Osteoblast (primary cell): ENCODE data around the gene KCNQ4. TPM values are rescaled to one million over a fixed set of nuclear protein-coding genes. Genes with fewer than 3 reads are reported as not detected.
A peak's percentile ranks its signal among the peaks of the same experiment; 100 is the strongest.

Experiments used
- DNase-seq: peaks from one replicate; pipeline ENCODE4 v3.0.0; 2011; ENCODE audit warnings: low spot score, mixed read lengths; ENCODE audit not compliant: insufficient read length; ENCODE audit errors: missing footprints
- H2AFZ ChIP-seq: 2 replicates; pipeline ENCODE4 v1.6.0; 2011; ENCODE audit warnings: mild to moderate bottlenecking, low read length
- H3K27ac ChIP-seq: 2 replicates; pipeline ENCODE4 v1.5.1; 2011; ENCODE audit warnings: mild to moderate bottlenecking, low read depth, low read length, moderate library complexity
- H3K27me3 ChIP-seq: 2 replicates; pipeline ENCODE4 v1.6.0; 2012; ENCODE audit warnings: mild to moderate bottlenecking, control low read depth, inconsistent platforms, low read length, moderate library complexity; ENCODE audit not compliant: insufficient read depth
- H3K36me3 ChIP-seq: 2 replicates; pipeline ENCODE4 v1.5.1; 2011; ENCODE audit warnings: mild to moderate bottlenecking, low read length, control low read depth, moderate library complexity; ENCODE audit not compliant: insufficient read depth
- H3K4me1 ChIP-seq: 2 replicates; pipeline ENCODE4 v1.5.1; 2011; ENCODE audit warnings: mild to moderate bottlenecking, low read length, control low read depth, moderate library complexity; ENCODE audit not compliant: insufficient read depth
- H3K4me2 ChIP-seq: 2 replicates; pipeline ENCODE4 v1.6.0; 2011; ENCODE audit warnings: mild to moderate bottlenecking, low read length; ENCODE audit not compliant: insufficient read depth
- H3K4me3 ChIP-seq: fragments of 200-600 bp; sonication (generic); 3 replicates; pipeline ENCODE4 v1.5.1; 2012; ENCODE audit warnings: mild to moderate bottlenecking, low read length, inconsistent platforms; ENCODE audit not compliant: insufficient read depth
- H3K79me2 ChIP-seq: 2 replicates; pipeline ENCODE4 v1.6.0; 2012; ENCODE audit warnings: mild to moderate bottlenecking, low read length, control low read depth, inconsistent platforms; ENCODE audit not compliant: insufficient read depth
- H3K9me3 ChIP-seq: 2 replicates; pipeline ENCODE4 v1.5.1; 2011; ENCODE audit warnings: low read depth, low read length, control low read depth
- H4K20me1 ChIP-seq: 2 replicates; pipeline ENCODE4 v1.6.0; 2012; ENCODE audit warnings: mild to moderate bottlenecking, low read length, control low read depth; ENCODE audit not compliant: insufficient read depth
- total RNA-seq: library from RNA; depleted of rRNA; stranded (reverse); fragments of >200 nt; gene quantifications from 2 replicates; pipeline ENCODE4 v1.2.3, GENCODE V29; 2012
- TF ChIP-seq, protein P1 (sequence below): IDR thresholded peaks from 2 replicates; pipeline ENCODE4 v1.5.1; 2011; ENCODE audit warnings: mild to moderate bottlenecking, low read depth, low read length, moderate library complexity; ENCODE audit errors: extremely low read depth

Gene KCNQ4
- total RNA-seq, 1 donor: not detected

DNA sequence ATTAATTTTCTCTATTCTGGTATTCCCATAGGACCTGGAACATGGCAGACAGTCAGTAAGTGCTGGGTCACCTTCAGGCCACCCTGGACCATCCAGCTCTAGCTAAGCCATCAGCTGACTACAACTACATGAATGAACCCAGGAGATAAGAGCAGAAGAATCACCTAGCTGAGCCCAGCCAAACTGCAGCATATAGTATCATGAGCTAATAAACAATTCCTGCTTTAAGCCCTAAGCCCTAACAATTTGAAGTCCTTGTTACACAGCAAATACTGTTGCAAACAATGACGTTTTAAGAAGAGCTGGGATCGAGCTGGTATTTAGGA is 92.8 kb downstream of the KCNQ4 start:
- no peaks in the 10 kb centered on the region for H3K79me2 ChIP-seq
- no peak overlapping the region for H2AFZ ChIP-seq
- H3K9me3 ChIP-seq: peaks cover 6% of the 10 kb centered on the region
- no peaks in the 10 kb centered on the region for H3K36me3 ChIP-seq
- TF ChIP-seq, protein P1, sequence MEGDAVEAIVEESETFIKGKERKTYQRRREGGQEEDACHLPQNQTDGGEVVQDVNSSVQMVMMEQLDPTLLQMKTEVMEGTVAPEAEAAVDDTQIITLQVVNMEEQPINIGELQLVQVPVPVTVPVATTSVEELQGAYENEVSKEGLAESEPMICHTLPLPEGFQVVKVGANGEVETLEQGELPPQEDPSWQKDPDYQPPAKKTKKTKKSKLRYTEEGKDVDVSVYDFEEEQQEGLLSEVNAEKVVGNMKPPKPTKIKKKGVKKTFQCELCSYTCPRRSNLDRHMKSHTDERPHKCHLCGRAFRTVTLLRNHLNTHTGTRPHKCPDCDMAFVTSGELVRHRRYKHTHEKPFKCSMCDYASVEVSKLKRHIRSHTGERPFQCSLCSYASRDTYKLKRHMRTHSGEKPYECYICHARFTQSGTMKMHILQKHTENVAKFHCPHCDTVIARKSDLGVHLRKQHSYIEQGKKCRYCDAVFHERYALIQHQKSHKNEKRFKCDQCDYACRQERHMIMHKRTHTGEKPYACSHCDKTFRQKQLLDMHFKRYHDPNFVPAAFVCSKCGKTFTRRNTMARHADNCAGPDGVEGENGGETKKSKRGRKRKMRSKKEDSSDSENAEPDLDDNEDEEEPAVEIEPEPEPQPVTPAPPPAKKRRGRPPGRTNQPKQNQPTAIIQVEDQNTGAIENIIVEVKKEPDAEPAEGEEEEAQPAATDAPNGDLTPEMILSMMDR: no peak
- H3K27me3 ChIP-seq: no peaks in the 10 kb centered on the region
- no peak overlapping the region for H3K4me2 ChIP-seq
- peaks cover 36% of the 10 kb centered on the region for H3K4me1 ChIP-seq
- peak overlapping the region; percentile 92 for H3K27ac ChIP-seq
- H3K4me3 ChIP-seq: no peak overlapping the region
- no peaks in the 10 kb centered on the region for H4K20me1 ChIP-seq
- no peak for DNase-seq

DNA sequence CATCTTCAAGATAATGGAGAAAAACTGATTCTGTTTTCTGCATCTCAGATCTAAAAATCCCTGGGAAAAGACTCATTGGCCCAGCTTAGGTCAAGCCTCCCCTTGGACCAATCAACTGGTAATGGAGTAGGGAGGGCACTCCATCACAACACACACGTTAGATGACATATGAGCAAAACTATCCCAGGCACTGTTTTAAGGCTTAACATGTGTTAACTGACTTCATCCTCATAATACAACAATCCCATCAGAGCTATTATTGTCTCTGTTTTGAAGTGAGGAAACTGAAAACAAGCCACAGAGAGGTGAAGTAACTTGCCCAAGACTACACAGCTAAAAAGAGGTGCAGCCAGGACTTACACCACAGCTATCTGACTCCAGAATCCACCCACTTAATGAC is 93.3 kb downstream of the KCNQ4 start:
- DNase-seq: no peak
- no peak overlapping the region for H3K4me2 ChIP-seq

DNA sequence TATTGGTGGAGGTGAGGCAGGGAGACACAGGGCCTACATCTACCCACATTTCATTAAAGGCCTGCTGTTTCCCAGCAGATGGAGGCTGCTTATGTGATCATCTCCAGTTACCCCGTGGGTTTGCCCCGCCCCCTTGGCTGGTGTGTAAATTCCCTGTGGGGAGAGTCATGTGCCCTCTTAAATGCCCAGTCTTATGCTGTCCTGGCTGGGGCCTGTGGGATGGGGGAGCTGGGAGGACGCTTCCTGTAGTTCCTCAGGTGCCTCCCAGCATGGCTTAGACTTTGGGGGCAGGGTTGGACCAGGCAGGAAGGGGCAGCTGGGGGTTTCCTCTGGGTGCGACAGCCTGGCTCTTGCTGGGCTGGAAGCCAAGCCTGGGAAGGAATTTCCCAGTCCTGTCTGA is 94.1 kb downstream of the KCNQ4 start:
- Histone ChIP-seq H2AFZ (peak overlapping the region; percentile 88), H3K36me3 (no peaks in the 10 kb centered on the region), H3K4me3 (no peak overlapping the region), H3K9me3 (peaks cover 6% of the 10 kb centered on the region), H3K27ac (peak overlapping the region; percentile 92), H4K20me1 (no peaks in the 10 kb centered on the region), H3K27me3 (no peaks in the 10 kb centered on the region), H3K79me2 (no peaks in the 10 kb centered on the region), H3K4me1 (peaks cover 33% of the 10 kb centered on the region), H3K4me2 (peak overlapping the region; percentile 50)
- TF ChIP-seq, protein P1: no peak
- peak; percentile 92 for DNase-seq

More for the DNA sequence above, 93.3 kb downstream of the KCNQ4 start:
- peaks cover 6% of the 10 kb centered on the region for H3K9me3 ChIP-seq
- no peaks in the 10 kb centered on the region for H4K20me1 ChIP-seq
- H3K27me3 ChIP-seq: no peaks in the 10 kb centered on the region
- no peaks in the 10 kb centered on the region for H3K36me3 ChIP-seq
- H2AFZ ChIP-seq: no peak overlapping the region
- H3K27ac ChIP-seq: peak overlapping the region; percentile 92
- no peak overlapping the region for H3K4me3 ChIP-seq
- TF ChIP-seq, protein P1: no peak
- no peaks in the 10 kb centered on the region for H3K79me2 ChIP-seq
- peaks cover 36% of the 10 kb centered on the region for H3K4me1 ChIP-seq

DNA sequence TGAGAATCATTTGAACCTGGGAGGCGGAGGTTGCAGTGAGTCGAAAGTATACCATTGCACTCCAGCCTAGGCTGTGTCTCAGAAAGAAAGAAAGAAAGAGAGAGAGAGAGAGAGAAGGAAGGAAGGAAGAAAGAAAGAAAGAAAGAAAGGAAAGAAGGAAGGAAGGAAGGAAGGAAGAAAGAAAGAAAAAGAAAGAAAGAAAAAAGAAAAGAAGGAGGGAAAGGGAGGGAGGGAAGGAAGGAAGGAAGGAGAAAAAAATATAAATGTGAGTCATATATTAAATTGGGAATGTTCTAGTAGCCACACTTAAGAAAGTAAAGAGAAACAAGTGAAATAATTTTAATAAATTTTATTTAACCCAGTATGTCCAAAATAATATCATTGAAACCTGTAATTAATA is 95.3 kb downstream of the KCNQ4 start:
- no peaks in the 10 kb centered on the region for H4K20me1 ChIP-seq
- TF ChIP-seq, protein P1: no peak
- H3K79me2 ChIP-seq: no peaks in the 10 kb centered on the region
- H3K27ac ChIP-seq: no peak overlapping the region
- H3K36me3 ChIP-seq: no peaks in the 10 kb centered on the region
- no peak for DNase-seq
- H2AFZ ChIP-seq: no peak overlapping the region
- H3K27me3 ChIP-seq: no peaks in the 10 kb centered on the region
- no peak overlapping the region for H3K4me3 ChIP-seq
- H3K9me3 ChIP-seq: peaks cover 6% of the 10 kb centered on the region
- H3K4me1 ChIP-seq: peaks cover 33% of the 10 kb centered on the region
- no peak overlapping the region for H3K4me2 ChIP-seq
